ENCODE results near the gene GRIP1.

GRIP1 gene

DNA sequence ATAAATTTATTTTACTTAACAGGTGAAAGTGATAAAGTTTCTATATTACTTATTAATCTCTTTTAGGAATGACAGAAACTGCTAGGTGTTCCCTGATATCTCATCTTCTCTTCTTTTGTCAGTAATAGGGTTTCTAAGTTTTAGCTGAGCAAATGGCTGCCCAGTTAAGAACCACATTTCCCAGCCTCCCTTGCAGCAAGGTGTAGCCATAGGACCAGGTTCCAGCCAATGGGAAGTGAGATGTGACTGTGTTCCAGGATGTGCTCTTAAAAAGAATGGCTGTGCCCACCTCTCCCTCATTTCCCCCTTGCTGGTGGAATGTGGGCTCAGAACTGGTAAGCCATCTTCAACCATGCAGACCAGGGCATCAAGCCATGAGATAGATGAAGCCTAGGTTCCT is 210.9 kb downstream of the GRIP1 start:
- TF ChIP-seq POLR2A (IDR thresholded peaks at IDR 0.05; ENCODE audit: extremely low read depth, insufficient read length) (no peak), MYC (IDR thresholded peaks at IDR 0.05; ENCODE audit: low read depth, low read length) (no peak)
- TF ChIP-seq, protein P1, sequence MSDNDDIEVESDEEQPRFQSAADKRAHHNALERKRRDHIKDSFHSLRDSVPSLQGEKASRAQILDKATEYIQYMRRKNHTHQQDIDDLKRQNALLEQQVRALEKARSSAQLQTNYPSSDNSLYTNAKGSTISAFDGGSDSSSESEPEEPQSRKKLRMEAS (IDR thresholded peaks at IDR 0.05; ENCODE audit: low read depth, low read length): no peak
- TF ChIP-seq, protein P2, sequence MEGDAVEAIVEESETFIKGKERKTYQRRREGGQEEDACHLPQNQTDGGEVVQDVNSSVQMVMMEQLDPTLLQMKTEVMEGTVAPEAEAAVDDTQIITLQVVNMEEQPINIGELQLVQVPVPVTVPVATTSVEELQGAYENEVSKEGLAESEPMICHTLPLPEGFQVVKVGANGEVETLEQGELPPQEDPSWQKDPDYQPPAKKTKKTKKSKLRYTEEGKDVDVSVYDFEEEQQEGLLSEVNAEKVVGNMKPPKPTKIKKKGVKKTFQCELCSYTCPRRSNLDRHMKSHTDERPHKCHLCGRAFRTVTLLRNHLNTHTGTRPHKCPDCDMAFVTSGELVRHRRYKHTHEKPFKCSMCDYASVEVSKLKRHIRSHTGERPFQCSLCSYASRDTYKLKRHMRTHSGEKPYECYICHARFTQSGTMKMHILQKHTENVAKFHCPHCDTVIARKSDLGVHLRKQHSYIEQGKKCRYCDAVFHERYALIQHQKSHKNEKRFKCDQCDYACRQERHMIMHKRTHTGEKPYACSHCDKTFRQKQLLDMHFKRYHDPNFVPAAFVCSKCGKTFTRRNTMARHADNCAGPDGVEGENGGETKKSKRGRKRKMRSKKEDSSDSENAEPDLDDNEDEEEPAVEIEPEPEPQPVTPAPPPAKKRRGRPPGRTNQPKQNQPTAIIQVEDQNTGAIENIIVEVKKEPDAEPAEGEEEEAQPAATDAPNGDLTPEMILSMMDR (IDR thresholded peaks at IDR 0.05; ENCODE audit: low read depth, low read length): no peak
- DNase-seq (ENCODE audit: low read depth): peak; percentile 43
- H3K4me3 ChIP-seq (ENCODE audit: low read depth, low read length): no peak overlapping the region

GRCh38 chr12:66461331-66461730 is 217.5 kb downstream of the GRIP1 start:
- no peak overlapping the region for H3K4me3 ChIP-seq (ENCODE audit: low read depth, low read length)
- TF ChIP-seq, protein P2 (IDR thresholded peaks at IDR 0.05; ENCODE audit: low read depth, low read length): no peak
- TF ChIP-seq POLR2A (IDR thresholded peaks at IDR 0.05; ENCODE audit: extremely low read depth, insufficient read length) (no peak), MYC (IDR thresholded peaks at IDR 0.05; ENCODE audit: low read depth, low read length) (no peak)
- TF ChIP-seq, protein P1 (IDR thresholded peaks at IDR 0.05; ENCODE audit: low read depth, low read length): no peak
- DNase-seq (ENCODE audit: low read depth): no peak

- TF ChIP-seq, protein P1 (IDR thresholded peaks at IDR 0.05; ENCODE audit: low read depth, low read length): no peak
- TF ChIP-seq, protein P2 (IDR thresholded peaks at IDR 0.05; ENCODE audit: low read depth, low read length): no peak
- no peak for TF ChIP-seq MYC (IDR thresholded peaks at IDR 0.05; ENCODE audit: low read depth, low read length)
- no peak overlapping the region for H3K4me3 ChIP-seq (ENCODE audit: low read depth, low read length)
- DNase-seq (ENCODE audit: low read depth): no peak
Observed at GRCh38 chr12:66459944-66460482, 218.9 kb downstream of the GRIP1 start.

DNA sequence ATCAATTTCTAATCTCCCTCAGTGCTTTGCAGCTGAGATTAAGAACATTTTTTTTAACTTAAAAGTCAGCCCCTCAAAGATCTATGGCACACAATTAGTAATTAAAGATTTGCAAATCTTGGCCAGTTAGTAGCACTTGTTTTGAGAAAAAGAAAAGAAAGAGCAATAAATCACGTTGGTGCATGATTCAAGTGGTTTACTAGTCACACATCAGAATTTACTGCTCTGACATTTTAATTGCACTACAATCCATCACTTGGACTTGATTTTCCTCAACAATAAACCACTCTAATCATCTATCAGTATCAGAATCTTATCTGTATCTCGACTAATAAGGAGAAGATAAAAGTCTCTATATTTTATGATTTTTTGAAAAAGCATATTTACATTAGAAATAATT is 222.3 kb downstream of the GRIP1 start:
- TF ChIP-seq POLR2A (IDR thresholded peaks at IDR 0.05; ENCODE audit: extremely low read depth, insufficient read length) (no peak), MYC (IDR thresholded peaks at IDR 0.05; ENCODE audit: low read depth, low read length) (no peak)
- TF ChIP-seq, protein P1 (IDR thresholded peaks at IDR 0.05; ENCODE audit: low read depth, low read length): no peak
- TF ChIP-seq, protein P2 (IDR thresholded peaks at IDR 0.05; ENCODE audit: low read depth, low read length): no peak

GRCh38 chr12:66453844-66454243 is 225.0 kb downstream of the GRIP1 start:
- TF ChIP-seq MYC (IDR thresholded peaks at IDR 0.05; ENCODE audit: low read depth, low read length): no peak
- TF ChIP-seq POLR2A (IDR thresholded peaks at IDR 0.05; ENCODE audit: extremely low read depth, insufficient read length): no peak
- TF ChIP-seq, protein P2 (IDR thresholded peaks at IDR 0.05; ENCODE audit: low read depth, low read length): no peak
- TF ChIP-seq, protein P1 (IDR thresholded peaks at IDR 0.05; ENCODE audit: low read depth, low read length): no peak
- DNase-seq (ENCODE audit: low read depth): peak; percentile 15
- no peak overlapping the region for H3K4me3 ChIP-seq (ENCODE audit: low read depth, low read length)

More for the DNA sequence above, 222.3 kb downstream of the GRIP1 start:
- DNase-seq (ENCODE audit: low read depth): no peak
- H3K4me3 ChIP-seq (ENCODE audit: low read depth, low read length): no peak overlapping the region

All from NB4 (cell line).